ENCODE results near the gene VMAC.

VMAC gene

DNA sequence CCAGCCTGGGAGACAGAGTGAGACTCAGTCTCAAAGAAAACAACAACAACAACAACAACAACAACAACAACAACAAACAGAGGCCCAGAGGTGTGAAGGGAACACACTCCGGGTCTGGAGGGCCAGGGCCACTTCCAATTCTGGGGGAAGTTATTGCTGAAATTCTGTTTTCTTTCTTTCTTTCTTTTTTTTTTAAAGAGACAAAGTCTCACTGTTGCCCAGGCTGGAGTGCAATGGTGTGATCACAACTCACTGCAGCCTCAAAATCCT is 5.9 kb downstream of the VMAC start:
- TF ChIP-seq, protein P1, sequence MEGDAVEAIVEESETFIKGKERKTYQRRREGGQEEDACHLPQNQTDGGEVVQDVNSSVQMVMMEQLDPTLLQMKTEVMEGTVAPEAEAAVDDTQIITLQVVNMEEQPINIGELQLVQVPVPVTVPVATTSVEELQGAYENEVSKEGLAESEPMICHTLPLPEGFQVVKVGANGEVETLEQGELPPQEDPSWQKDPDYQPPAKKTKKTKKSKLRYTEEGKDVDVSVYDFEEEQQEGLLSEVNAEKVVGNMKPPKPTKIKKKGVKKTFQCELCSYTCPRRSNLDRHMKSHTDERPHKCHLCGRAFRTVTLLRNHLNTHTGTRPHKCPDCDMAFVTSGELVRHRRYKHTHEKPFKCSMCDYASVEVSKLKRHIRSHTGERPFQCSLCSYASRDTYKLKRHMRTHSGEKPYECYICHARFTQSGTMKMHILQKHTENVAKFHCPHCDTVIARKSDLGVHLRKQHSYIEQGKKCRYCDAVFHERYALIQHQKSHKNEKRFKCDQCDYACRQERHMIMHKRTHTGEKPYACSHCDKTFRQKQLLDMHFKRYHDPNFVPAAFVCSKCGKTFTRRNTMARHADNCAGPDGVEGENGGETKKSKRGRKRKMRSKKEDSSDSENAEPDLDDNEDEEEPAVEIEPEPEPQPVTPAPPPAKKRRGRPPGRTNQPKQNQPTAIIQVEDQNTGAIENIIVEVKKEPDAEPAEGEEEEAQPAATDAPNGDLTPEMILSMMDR (IDR thresholded peaks at IDR 0.05; ENCODE audit: control insufficient read depth, extremely low read depth, insufficient read depth) = no peak
- no peak overlapping the region for H3K4me3 ChIP-seq (ENCODE audit: low read depth, low read length)
- no peak for DNase-seq (ENCODE audit: low read depth)

DNA sequence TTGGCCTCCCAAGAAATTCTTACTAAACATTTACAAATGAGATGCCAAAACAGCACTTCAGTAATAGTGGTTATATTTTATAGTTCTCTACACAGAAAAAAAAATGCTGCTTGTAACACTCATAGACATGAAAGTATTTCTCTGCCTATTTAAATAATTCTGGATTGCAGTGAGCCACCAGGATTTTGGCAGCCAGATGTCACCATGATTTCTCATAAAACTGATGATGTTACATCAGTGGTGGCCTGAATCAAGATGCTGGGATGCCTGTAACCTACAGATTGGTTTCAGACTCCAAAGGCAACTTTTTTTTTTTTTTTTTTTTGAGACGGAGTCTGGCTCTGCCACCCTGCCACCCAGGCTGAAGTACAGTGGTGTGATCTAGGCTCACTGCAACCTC is 6.7 kb downstream of the VMAC start:
- TF ChIP-seq, protein P1 (IDR thresholded peaks at IDR 0.05; ENCODE audit: control insufficient read depth, extremely low read depth, insufficient read depth) = no peak
- H3K4me3 ChIP-seq (ENCODE audit: low read depth, low read length) = no peak overlapping the region
- no peak for DNase-seq (ENCODE audit: low read depth)

DNA sequence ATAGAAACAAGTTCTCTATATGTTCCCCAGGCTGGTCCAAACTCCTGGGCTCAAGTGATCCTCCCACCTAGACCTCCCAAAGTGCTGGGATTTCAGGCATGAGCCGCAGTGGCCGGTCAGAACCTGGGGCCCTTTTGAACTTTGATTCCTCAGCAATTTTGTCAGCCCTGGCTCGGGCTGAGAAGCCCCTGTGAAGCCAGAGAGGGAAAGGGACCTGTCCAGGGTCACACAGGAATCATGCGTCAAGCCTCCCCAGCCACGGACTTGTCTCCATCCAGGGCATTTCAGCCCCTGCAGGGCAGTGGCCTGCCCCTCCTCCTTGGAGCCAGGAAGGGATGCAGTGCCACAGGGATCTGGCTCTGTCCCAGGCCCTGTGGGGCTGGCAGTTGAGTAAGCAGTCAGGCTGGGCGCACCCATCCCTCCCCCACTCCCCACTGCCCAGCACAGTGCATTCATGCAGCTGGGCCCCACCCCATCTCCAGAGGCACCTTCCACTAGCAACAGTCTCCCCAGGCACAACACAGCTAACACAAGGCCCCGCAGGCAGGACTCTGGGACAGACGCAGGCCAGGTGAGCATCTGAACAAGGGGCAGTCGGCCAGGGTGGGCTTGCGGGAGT is 9.2 kb downstream of the VMAC start, which contains the start of gene CAPS:
Gene CAPS (plus strand): TSS at position 516 of the 619 bp plus-strand sequence. CDS start 153 bp downstream, outside the sequence.
- H3K4me3 ChIP-seq (ENCODE audit: low read depth, low read length) = no peak within 1 kb of the TSS
- TF ChIP-seq, protein P1 (IDR thresholded peaks at IDR 0.05; ENCODE audit: control insufficient read depth, extremely low read depth, insufficient read depth) = no peak
- no peak for DNase-seq (ENCODE audit: low read depth)

DNA sequence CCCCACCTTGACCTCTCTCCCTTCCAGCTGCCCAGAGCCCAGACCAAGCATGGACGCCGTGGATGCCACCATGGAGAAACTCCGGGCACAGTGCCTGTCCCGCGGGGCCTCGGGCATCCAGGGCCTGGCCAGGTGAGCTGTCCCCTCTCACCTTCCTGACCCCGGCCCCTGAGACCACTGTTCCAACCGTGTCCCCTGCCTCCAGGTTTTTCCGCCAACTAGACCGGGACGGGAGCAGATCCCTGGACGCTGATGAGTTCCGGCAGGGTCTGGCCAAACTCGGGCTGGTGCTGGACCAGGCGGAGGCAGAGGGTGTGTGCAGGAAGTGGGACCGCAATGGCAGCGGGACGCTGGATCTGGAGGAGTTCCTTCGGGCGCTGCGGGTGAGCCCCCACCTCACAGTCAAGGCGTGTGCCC is 9.7 kb downstream of the VMAC start:
- H3K4me3 ChIP-seq (ENCODE audit: low read depth, low read length) = no peak overlapping the region
- no peak for DNase-seq (ENCODE audit: low read depth)
- TF ChIP-seq, protein P1 (IDR thresholded peaks at IDR 0.05; ENCODE audit: control insufficient read depth, extremely low read depth, insufficient read depth) = no peak

DNA sequence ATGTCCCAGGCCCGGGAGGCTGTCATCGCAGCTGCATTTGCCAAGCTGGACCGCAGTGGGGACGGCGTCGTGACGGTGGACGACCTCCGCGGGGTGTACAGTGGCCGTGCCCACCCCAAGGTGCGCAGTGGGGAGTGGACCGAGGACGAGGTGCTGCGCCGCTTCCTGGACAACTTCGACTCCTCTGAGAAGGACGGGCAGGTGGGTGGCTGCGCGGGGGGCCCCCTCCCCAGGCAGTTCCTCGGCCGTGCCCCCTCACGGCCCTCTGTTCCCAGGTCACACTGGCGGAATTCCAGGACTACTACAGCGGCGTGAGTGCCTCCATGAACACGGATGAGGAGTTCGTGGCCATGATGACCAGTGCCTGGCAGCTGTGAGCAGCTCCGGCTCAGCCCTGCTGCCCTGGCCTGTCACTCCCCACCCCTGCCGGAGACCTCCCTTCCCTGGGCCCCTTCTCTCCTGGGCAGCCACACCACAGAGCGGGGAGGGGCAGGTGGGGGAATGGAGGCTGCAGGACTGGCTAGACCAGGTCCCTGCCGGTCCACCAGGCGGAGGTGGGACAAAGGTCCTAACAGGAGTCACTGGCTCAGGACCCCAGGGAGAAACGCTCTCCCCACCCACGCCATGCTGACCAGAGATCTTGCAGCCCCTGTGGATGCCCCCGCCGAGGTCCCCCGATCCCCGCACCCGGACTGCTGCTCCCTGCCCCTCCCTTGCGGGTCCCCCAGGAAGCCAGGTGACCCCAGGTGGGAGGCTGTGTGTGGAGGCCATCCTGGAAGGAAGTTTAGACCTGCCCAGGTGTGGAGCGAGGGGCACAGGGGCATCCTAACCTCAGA is 10.5 kb downstream of the VMAC start:
- DNase-seq (ENCODE audit: low read depth) = no peak
- H3K4me3 ChIP-seq (ENCODE audit: low read depth, low read length) = no peak overlapping the region
- TF ChIP-seq, protein P1 (IDR thresholded peaks at IDR 0.05; ENCODE audit: control insufficient read depth, extremely low read depth, insufficient read depth) = no peak

DNA sequence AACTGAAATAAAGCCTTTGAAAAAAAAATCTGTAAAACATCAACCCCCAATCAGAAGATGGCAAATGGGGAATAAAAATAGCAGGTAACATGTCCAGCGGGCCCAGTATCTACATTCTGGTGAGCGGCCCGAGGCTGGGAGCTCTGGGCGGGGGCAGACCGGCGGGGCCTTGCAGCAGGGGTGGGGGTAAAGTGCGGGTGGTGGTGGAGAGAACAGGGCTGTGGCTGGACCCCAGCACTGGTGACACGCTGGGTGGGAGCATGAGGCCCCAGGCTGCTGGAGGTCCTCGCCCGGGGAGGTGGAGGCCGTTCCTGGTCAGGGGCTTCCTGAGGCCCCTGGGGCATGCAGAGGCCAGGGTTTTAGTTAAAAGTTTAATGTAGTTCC is 11.1 kb downstream of the VMAC start:
- TF ChIP-seq, protein P1 (IDR thresholded peaks at IDR 0.05; ENCODE audit: control insufficient read depth, extremely low read depth, insufficient read depth) = no peak
- no peak overlapping the region for H3K4me3 ChIP-seq (ENCODE audit: low read depth, low read length)
- DNase-seq (ENCODE audit: low read depth) = no peak
